Astrocyte of the spinal cord (primary cell): ENCODE data around the gene RUNX1.
"Not testable (repeated sequence)": the region's sequence is repeated elsewhere in the genome, so short reads cannot be mapped to it uniquely, and the experiment has no call there.

Experiments
- DNase-seq: peaks from one replicate; pipeline ENCODE4 v3.0.0; 2011; ENCODE audit warnings: low read depth, low spot score
- H3K4me3 ChIP-seq: 2 replicates; pipeline ENCODE4 v1.5.1; 2011; ENCODE audit warnings: low read depth, mild to moderate bottlenecking, low read length, moderate library complexity
- in situ Hi-C: cut with HindIII; loops from 2 replicates; pipeline ENCODE4 v1.10.0; 2017; ENCODE audit warnings: low sequenced_read_pairs
- TF ChIP-seq, protein P1 (sequence below): IDR thresholded peaks from 2 replicates; pipeline ENCODE4 v1.5.1; 2012; ENCODE audit warnings: low read depth, mild to moderate bottlenecking, low read length, inconsistent platforms

The RUNX1 gene

GRCh38 chr21:34805157-34805556 lies 243.9 kb downstream of the RUNX1 start:
- H3K4me3 ChIP-seq: no peak overlapping the region

GRCh38 chr21:34804584-34804983 lies 244.5 kb downstream of the RUNX1 start:
- in situ Hi-C loops, H3K4me3 ChIP-seq, DNase-seq: not testable (repeated sequence)

More at GRCh38 chr21:34805157-34805556, 243.9 kb downstream of the RUNX1 start:
- in situ Hi-C loops: no loop called here
- DNase-seq: no peak
- TF ChIP-seq, protein P1, sequence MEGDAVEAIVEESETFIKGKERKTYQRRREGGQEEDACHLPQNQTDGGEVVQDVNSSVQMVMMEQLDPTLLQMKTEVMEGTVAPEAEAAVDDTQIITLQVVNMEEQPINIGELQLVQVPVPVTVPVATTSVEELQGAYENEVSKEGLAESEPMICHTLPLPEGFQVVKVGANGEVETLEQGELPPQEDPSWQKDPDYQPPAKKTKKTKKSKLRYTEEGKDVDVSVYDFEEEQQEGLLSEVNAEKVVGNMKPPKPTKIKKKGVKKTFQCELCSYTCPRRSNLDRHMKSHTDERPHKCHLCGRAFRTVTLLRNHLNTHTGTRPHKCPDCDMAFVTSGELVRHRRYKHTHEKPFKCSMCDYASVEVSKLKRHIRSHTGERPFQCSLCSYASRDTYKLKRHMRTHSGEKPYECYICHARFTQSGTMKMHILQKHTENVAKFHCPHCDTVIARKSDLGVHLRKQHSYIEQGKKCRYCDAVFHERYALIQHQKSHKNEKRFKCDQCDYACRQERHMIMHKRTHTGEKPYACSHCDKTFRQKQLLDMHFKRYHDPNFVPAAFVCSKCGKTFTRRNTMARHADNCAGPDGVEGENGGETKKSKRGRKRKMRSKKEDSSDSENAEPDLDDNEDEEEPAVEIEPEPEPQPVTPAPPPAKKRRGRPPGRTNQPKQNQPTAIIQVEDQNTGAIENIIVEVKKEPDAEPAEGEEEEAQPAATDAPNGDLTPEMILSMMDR: no peak

DNA sequence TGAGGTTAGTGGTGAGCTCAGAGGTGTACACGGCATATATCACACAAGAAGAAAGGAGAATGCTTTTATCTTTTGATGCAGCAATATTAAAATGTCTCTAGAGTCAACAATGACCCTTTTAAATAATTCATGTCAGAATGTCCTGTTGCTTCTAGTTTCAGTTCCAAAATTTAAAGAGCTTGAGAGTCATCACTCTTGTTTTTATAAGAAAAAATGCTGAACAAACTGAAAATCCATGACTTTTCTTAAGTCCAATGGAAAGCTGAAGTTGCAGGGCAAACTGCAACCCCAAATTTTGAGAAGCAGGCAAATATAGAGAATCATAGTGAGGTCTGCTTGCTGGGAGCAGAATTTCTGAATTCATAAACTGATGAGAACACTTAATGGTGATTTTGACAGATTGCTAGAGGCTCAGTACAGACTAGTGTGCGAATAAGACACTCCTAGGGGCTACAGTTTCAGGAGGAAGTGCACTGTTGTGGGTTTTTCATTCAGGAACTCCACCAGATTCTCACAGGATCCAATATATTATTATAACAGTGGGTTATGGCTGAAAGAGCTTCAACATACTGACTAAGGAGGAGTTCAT lies 245.2 kb downstream of the RUNX1 start:
- TF ChIP-seq, protein P1: no peak
- in situ Hi-C loops: no loop called here
- DNase-seq: no peak
- no peak overlapping the region for H3K4me3 ChIP-seq

DNA sequence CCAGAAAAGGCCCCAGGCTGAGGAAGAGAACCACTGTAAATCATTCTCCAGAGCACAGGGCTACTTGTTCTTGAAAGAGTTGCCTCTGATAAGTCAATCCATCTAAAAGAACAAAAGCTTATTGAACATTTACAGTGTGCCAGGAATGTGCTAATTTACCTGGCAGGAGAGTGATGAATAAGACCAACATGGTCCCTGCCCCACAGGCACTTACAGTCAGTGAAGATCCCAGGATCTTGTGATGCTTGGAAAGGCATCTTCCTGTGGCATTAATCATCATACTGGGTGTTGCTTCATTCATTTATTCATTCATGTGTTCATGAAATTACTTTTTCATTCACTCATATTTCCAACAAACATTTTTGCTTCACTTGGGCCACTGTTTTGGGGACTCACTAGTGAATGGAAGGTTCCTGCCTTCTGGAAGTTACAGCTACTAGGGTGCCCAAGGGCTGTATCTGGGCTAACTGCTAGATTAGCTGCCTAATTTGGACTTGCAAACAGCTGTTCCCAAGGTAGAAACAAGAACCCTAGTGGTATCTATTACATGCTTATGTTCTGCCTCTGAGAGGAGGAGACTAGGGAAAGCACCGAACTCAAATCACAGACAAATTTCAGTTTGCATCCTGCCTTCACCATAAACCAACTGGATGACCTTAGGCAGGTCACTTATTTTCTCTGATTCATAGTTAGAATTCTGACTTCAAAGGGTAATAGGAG lies 246.8 kb downstream of the RUNX1 start:
- no peak overlapping the region for H3K4me3 ChIP-seq
- DNase-seq: no peak
- in situ Hi-C loops: no loop called here
- TF ChIP-seq, protein P1: no peak

- no peak for DNase-seq
- in situ Hi-C loops: no loop called here
- no peak overlapping the region for H3K4me3 ChIP-seq
- TF ChIP-seq, protein P1: peak; percentile 37
Measured at GRCh38 chr21:34801519-34802132, 247.5 kb downstream of the RUNX1 start.

GRCh38 chr21:34800797-34801518 lies 248.1 kb downstream of the RUNX1 start:
- in situ Hi-C loops: no loop called here
- DNase-seq: peak; percentile 65
- no peak overlapping the region for H3K4me3 ChIP-seq
- TF ChIP-seq, protein P1: no peak
